NCI-H446 treated with DMSO at 0.1 percent for 48 hours (cell line): ENCODE data around the gene MRPS9.
A peak's percentile ranks its signal among the peaks of the same experiment; 100 is the strongest.

Experiments used
- DNase-seq: peaks from one replicate; lab custom pipeline; 2025; lab: John Stamatoyannopoulos, UW

Gene MRPS9

DNA sequence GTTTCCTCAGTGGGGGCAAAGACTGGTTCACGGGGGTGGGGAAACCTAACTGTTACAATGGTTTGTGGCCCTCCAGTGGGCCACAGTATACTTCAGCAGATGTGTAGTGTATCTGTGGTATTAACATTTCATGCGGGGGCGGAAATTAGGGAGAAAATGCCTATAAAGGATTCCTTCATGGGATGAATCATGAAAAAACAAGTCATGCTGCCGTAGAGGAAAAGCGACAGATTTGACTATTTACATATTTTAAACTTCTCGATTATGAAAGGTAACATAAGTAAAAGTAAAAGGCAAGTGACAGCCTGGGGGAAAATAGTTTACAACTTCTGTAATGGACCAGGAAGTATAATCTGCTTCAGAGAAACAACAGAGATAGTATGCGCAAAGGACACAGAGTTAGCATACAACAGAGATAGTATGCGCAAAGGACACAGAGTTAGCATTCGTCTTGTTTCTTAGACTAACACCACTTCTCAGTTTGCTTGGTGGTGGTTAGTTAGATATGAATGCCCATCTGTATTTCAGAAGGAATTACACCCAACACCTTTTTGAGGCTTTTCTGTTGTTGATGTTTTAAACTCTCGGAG, 41.1 kb downstream of the MRPS9 start:
- DNase-seq, result no peak

DNA sequence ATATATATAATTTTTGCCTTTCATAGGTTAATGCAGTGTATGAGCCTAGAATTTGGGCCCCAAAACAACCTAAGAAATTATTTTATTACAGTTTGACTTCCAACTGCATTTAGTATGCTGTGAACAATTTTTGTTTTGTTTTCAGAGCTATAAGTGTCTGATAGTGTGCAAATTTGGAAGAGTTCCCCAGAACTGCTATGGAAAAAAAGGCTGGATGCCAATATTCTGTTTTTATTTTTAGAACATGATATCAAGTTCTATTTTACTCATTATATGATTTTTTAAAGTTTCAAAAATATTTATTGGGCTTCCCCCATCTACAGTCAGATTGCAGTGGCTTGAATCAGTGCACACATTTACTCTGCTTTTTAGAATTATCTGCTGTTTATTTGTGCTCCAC, 42.6 kb downstream of the MRPS9 start:
- no peak for DNase-seq

DNA sequence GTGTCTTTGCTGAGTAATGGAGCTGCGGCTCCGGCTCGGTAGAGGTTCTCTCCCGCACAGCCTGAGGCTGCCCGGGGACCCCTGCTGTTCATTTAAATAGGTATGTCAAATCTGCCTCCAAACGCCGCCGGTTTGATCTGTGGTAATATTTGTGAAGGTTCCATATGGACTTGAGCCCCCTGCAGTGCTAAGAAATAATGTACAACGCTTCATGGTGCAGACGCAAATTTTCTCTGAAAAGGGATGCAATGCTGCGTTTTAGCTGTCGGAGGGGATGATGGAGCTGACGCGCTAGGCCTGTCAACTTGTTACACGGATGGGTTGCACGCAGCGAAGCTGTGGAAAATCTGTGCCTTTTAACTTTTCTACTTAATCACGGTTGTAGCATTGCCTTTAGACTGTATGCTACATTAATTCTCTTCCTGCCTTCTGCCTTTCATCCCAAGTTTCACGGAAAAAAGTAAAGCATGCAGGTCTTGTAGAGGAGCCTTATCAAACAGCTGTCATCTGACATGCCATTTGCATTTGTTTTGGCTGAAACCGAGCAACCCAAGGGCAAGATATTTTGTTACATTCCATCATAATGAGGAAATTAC, 43.2 kb downstream of the MRPS9 start:
- DNase-seq, result no peak

DNA sequence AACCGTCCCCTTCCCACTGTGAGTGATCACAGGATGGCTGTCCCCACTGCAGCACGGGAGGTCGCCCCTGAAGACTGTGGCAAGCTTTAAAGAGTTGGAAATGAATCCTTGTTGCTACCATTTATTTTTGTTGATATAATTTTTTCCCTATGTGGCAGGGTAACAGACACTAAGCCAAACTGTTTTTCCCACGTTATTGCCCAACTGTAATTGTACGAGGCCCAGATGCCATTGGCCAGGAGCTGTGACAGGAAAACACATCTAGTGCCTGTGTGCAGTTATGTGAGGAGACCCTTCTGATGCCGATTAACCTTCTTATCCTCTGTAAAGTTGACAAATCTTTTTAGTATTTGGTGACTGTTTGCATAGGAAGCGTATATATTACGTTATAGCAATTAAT, 44.2 kb downstream of the MRPS9 start:
- no peak for DNase-seq

DNA sequence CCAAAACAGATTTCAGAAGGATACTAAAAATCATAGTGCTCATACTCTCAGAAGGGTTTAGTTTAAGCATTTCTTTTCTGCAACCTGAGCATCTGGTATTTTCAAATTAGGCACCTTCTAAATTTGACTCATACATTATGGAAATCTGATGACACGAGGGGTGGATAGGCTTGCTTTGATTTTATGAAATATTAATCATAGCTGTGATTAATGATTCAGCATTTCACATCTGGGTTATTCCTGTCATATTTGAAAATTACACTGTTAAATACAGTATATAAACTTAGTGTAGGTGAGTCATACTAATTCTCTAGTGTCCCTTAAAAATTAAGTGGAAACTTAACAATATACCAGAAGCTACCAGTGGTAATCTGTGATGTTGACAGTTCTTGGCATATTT, 47.7 kb downstream of the MRPS9 start:
- DNase-seq, result no peak

DNA sequence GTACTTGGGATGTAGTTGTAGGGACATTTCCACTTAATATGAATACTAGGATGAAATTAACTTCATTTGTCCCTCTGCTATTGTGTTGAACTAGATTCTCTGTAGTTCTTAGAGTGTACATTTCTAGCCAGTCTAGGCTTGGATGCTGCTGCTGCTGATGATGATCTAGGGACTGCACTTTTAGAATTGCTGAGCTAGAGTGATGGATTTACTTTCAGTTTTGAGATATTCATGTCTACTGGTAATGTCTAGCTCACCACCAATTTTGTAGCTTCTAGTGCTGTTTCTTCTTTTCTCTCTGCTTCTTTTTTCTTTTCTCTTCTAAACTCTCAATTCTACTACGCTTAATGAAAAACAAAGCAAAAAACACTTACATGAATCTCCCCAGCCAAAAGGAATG, 49.4 kb downstream of the MRPS9 start:
- no peak for DNase-seq

DNA sequence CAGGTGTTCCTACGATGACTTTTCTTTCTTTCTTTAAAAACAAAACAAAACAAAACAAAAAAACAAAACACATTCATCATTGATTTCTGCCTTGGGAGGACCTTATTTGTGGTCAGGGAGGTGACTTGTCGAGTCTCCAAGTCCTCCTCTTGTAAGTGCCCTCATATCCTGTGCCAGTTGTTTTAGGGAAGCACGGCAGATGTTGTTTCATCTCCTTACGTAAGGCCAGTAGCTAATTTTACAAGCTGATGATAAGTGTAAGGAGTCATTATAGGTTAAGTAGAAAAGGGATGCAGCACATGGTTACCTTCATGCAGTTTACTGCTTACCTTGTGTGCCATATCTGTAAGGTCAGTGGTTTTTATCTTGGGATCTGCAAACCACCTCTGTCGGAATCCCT, 52.2 kb downstream of the MRPS9 start:
- no peak for DNase-seq

DNA sequence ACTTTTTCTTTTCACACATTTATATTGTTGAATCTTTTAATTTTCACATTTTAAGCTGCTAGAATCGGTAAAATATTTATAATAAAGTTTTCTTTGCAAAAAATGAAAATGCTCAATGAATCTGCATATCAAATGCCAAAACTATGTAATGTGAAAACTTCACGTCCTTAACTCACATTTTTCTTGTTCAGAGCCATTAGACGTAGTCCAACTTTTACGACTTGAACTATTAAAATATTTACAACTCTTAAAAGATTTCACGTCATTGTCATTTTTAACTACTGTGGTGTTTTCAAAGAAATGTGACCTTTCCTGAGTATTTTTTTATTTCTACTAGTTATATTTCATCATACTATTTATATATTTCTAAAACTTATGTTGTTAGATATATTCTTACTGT, 54.9 kb downstream of the MRPS9 start:
- DNase-seq, result no peak

DNA sequence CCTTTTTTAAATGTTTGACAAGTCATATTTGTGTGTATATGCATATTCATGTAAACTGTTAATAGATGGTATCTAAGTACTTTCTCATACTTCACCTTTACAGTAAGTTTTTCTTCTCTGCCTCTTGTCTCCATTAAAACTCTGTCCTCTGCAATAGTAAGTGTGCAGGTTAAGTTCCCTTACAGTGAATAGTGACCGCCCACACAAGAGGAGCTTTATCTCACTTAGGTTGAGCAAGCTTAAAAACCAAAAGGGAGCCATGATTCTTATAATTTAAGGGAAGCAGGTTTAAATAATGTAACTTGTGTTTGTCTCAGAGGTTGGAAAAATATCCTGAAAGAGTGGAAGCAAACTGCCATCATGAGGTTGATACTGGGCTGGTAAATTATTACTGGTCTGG, 61.3 kb downstream of the MRPS9 start:
- DNase-seq, result no peak

DNA sequence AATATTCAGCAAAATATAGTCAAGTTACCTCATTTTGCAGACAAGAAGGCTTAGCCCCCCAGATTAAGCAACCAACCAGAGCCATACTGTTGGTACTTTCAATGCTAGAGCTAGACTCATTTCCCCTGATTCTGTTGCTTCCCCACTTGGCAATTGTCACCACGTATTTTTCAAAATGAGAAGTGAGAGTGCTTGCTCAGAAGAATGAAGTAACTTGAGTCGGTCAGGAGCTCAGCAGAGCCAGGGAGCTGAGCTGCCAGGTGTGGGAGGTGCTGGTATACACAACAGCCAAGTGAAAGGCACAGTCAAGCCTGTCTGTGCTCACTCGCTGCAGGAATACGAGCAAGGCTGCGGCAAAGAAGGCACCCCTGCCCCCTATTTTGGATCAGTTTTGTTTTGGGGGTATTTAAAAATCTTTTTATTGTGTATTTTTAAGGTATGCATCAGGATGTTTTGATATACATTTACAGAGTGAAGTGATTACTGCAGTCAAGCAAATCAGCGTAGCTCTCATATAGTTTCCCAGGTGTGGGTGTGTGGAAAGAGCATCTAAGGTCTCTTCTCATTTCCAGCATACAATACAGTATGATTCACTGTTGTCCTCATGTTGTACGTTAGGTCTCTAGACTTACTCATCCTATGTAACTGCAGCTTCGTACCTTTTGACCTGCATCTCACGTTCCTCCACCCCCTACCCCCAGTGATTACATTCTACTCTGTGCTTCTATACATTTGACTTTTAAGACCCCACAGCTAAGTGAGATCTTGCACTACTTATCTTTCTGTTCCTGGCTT, 62.4 kb downstream of the MRPS9 start:
- no peak for DNase-seq

DNA sequence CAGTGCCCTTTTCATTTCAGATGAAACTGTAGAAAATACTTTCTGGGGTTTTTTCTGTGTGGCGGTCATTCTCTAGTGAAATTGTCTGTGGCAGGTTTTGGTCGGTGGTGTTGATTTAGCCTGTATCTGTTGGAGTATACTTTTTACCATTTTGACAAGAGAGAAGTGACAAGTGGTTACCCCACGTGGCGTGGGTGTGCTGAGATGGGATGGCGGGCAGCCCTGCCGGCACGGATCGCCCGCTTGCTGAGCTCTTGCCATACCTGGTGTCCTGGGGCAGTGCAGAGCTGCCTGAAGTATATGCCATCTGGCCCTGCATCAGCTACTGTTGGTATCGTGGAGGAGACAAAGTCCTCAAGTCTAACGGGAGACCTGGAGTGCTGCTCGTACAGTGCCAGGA, 64.1 kb downstream of the MRPS9 start:
- no peak for DNase-seq

DNA sequence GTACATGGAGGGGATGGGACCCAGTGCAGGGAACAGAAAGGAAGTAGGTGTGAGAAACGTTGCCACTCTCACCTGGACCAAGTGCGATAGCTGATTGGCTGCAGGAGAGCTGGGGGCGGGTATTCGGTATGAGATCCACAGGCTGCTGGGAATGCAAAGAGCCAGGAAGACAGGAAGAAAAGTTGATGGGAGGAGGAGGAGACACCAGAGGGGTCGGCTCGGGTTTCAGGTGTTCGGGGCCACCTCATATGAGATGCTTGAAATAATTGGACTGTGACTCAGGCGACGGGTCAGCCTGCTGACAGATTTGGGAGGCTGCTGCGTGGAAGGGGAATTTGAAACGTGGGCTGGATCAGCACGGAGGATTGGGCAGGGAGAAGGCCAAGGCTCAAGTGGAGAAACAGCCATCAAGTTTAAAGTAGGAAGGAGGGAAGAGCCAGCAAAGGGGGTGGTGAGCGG, 65.1 kb downstream of the MRPS9 start:
- DNase-seq, result no peak

DNA sequence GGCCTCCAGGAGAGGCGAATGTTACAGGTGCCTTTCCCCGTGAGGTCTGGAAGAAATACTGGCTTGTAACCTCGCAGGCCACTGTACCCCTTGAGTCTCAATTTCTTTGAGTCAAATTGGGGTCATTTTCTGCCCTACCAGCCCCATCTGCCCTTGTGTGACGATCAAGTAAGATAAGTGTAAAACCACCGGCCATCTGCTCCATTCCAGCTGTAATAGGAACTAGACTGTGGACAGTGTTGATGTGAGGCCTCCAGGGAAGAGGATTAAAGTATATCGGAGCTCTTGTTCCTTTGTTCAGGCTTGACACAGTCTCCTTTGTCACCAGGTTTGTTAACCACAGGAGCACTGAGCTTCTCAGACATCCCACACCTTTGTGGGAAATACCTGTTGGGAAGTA, 65.6 kb downstream of the MRPS9 start:
- DNase-seq, result no peak

DNA sequence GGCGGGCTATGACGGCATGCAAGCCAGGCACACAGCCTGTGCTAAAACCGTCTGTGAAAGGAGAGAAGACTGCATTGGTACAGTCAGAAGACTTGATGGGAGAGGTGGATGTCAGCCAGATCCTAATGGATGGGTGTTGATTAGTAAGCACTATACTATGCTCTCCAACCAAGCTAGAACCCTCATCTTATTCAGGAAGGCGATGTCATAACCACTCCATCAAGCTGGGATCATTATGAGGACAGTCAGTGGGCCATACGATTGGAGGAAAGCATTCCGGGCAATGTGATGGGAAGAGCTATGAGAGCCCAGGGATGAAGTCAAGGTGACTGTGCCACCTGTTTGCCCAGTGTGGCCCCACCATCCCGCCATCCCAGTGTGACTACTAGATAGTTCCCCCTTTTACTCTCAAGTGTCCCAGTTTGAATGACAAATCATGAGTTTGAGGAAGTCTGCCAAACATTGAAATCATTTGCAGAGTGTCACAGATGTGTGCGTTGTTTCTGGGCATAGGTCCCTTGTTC, 66.4 kb downstream of the MRPS9 start:
- DNase-seq, result no peak

DNA sequence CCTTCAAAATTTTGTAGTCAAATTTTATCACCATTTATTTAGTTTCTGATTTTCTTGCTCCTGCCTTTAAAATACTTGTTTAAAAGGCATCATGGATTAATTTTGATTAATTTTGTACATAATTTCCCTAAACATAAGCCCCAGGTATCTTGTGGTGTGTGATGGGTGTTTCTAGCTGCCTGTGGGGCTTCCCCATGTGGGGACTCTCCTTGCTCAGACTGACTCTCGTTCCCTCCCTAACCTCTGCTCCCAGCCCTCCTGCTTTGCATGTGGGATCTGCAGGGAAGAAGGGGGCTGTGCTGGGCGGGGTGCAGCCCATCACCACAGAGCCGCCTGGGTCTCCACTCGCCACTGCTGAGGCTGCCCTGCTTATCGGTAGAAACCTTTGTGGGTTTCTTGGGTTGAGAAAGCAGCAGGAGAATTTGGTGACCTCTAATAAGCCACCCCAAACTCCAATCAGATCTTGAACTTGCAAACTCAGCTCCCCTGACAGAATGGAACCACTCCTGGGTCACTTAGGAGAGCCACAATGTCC, 72.5 kb downstream of the MRPS9 start:
- DNase-seq, result no peak

DNA sequence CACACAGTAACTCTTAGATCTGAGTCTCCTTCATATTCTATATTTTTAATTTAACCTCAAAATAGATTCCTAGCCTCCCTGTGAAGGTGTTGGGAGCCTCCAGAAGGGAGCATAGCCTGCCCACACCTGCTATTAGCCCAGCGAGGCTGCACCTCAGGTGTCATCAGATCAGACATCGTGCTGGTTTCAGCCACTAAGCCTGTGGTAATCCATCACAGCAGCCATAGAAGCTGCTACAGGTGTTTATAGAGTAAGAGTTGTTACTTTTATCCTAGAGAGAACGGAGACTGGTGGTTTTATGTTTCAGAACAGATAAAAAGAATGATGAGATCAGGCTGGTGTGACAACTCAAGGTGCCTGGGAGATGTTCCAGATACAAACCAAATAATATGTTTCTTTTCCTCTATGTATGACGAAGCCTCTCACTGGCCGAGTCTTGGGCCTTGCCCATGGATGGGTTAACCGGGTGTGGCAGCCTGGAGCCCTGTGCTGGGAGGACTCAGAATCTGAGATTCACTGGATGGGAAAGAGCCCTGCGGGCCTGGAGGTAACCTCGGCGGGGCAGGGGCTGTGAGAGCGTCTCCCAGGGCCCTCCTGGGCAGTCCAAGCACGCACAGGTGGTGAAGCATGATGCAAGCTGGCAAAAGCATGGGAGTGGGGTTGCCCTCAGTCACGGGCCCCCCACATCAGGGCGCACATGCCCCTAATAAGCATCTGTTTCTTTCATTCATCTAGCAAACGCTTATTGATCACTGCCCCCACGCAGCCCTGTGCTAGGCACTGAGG, 73.7 kb downstream of the MRPS9 start:
- DNase-seq, result no peak

DNA sequence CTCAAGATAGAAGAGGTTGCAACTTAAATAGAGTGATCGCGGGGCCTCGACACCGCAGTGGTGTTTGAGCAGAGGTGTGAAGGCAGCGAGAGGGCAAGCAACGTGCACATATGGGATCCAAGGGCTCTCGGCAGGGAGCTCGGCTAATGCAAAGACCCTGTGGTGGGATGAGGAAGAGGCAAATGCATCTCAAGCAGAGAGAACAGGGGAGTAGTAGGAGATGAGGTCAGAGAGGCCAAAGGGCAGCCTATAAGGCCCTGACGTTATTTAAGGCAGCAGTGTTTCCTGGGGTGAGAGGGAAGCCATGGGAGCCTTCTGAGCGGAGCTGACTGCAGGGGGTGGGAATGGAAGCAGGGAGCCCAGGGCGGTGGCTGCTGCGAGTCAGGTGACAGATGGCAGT, 74.5 kb downstream of the MRPS9 start:
- no peak for DNase-seq

DNA sequence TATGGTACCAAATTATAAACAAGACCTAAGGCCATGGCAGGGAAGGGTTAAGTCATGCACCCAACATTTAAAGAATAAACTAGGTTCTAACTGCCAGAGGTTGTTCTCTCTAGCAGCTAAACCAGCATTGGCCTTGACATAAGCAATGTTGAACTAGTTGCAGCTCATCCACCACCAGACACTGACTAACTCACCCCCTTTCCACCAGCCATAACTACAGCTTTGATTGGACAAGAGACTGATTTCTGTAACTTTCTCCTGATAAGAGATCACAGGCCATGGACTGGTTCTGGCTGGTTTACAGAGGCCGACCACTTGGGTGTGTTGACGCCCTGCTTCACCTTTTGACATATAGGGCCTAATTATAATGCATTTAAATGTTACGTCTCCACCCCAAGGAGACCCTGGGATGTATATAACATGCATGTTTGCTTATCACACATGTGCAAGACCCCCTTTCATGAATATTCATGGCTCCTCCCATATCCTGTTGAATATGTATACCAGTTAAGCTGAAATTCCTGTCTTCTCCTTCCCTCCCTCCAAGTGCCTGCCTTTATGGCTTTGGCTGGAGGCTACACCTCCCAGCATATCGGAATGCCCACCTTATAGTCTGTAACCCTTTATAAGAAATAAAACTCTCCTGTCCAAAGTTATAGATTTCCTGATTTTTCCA, 75.9 kb downstream of the MRPS9 start:
- DNase-seq, result no peak

DNA sequence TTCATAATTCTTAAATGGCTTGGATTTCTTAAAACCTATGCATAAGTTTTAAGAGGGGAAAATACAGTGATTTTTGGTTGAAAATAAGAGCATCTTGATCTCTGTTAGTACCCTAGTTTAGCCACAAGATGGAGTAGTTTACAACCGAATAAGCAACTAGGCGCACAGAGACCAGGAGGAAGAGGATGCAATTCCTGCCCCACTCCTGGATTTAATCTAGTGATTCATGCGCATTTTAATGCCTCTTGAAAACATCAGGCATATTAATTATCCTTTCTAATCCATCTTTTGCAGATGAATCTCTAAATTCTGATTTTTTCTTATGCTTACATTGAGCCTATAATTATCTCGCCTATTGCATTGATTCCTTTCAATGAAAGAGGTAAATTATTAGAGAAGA, 76.7 kb downstream of the MRPS9 start:
- DNase-seq, result peak; percentile 20

DNA sequence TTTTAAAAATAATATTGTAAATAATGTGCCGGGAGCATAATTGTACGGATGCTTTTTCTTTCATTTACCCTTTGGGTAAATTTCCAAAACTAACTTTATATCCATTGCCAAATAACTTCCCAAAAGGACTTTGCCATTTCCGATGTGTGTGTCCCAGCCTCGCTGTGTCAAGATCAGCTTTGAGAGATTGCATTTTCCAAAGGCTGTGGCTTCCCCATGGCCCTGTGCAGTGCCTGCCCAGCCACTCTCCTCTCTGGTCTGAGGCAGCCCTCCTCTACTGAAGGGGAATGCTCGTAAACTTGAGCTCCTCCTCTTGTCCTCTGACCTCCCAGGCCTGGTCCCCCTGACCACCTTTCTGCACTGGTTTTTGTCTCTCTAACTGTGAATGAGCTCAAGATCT, 78.5 kb downstream of the MRPS9 start:
- DNase-seq, result no peak

DNA sequence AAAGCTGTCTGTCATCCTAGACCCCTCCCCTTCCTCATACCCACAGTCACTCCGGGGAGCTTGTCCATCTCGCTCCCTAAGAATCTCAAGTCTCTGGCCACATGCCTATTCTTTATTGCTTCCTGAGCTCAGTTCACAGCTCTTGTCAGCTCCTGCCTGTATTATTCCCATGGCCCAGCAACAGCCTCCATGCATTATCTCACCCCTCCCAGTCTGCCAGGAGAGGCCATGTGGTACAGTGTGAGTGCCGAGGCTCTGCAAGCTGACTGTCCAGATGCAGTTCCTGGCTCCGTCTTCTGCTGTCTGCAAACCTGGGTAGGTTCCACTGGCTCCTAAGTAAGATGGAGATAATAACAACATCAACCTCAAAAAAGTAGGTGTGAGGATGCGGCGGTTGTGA, 79.7 kb downstream of the MRPS9 start:
- DNase-seq, result no peak

DNA sequence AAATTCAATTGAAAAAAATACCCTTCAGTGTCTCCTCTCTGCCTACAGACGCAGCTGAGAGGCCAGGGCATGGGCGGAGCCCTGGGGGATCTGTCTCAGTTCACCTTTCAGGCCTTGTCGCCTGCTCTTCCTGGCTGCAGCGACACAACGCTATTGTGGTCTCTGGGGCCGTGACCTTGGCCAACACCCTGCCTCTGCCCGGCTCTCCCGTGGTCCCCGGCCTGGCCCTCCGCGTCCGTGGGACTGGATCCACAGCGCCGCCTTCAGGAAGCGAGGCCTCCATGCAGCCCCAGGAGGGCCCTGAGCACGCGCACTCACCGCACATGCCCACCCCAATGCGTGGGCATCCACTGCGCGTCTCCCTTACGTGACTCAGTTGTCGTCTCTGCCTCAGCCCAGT, 81.1 kb downstream of the MRPS9 start:
- no peak for DNase-seq
